Caki2 (cell line): ENCODE results near the gene NAT10. TPM values are rescaled to one million over a fixed set of nuclear protein-coding genes. Genes with fewer than 3 reads are reported as not detected.

Source experiments
- DNase-seq: peaks from one replicate; pipeline ENCODE4 v3.0.0-alpha.2; 2015; ENCODE audit warnings: low read depth
- in situ Hi-C: cut with HindIII; loops from 2 replicates; pipeline ENCODE4 v1.10.0; 2016; ENCODE audit warnings: low sequenced_read_pairs, low pct_unique_long_range_greater_than_20kb, mixed read lengths
- total RNA-seq: library from RNA; depleted of rRNA; stranded (reverse); fragments of >200 nt; shearing (Covaris generic); gene quantifications from 2 replicates; pipeline ENCODE4 v1.2.3, GENCODE V29; 2014; ENCODE audit warnings: low replicate concordance; rRNA removed

The NAT10 gene
- total RNA-seq, 1 experiment from 2014 or later = 35.6 TPM

GRCh38 chr11:34194576-34195335 lies 89.3 kb downstream of the NAT10 start:
- no peak for DNase-seq
- in situ Hi-C loops = no loop called here

Other genes with a start within 250 kb of the NAT10 start
- gene LMO2, start 213.6 kb upstream of the NAT10 start, total RNA-seq = not detected in 2 replicates
- 67.4 and 79.4 TPM in 2 replicates for gene CAPRIN1, start 53.9 kb upstream of the NAT10 start, total RNA-seq